ENCODE measurements around the gene FKRP. TPM values are rescaled to one million over a fixed set of nuclear protein-coding genes. Genes with fewer than 3 reads are reported as not detected.
"Not testable (repeated sequence)": the region's sequence is repeated elsewhere in the genome, so short reads cannot be mapped to it uniquely, and the experiment has no call there.

Gene FKRP
- total RNA-seq, 2 experiments from 2014 or later: 15.5 to 18.9 TPM

- Histone ChIP-seq H3K36me3 (ENCODE audit: insufficient read depth, low read length) (peaks cover 12% of the 10 kb centered on the region; the same call in 1 of the 2 replicates), H2AFZ (ENCODE audit: low read length) (no peak overlapping the region), H3K27ac (ENCODE audit: low read depth, low read length, poor library complexity, severe bottlenecking) (no peak overlapping the region), H4K20me1 (ENCODE audit: insufficient read depth, low read length) (no peaks in the 10 kb centered on the region), H3K9me3 (ENCODE audit: low read length) (no peaks in the 10 kb centered on the region), H3K4me2 (ENCODE audit: low read length) (no peak overlapping the region), H3K9me2 (ENCODE audit: insufficient read depth, low read length) (no peaks in the 10 kb centered on the region), H3K4me1 (ENCODE audit: insufficient read depth, low read length, poor library complexity, severe bottlenecking) (no peaks in the 10 kb centered on the region), H3K4me3 (ENCODE audit: low read depth, low read length, poor library complexity, severe bottlenecking) (no peak overlapping the region), H3K79me2 (ENCODE audit: insufficient read depth, low read depth, low read length) (no peaks in the 10 kb centered on the region)
- DNase-seq (ENCODE audit: low spot score): no peak
- intact Hi-C loops (cut with micrococcal nuclease; ENCODE audit: unreplicated experiment): loop anchor here (5.0 kb wide), 2 partner anchors 62 to 232 kb away; no protein-coding TSS in a partner anchor
- TF ChIP-seq EZH2phosphoT487 (IDR thresholded peaks at IDR 0.05; ENCODE audit: borderline replicate concordance, low read depth, low read length) (no peak), CTCF (conservative IDR thresholded peaks at IDR 0.05; ENCODE audit: low read length) (no peak)
- BruUV-seq (replicated peaks): no TSS peak
- CTCF ChIA-PET (ENCODE audit: unreplicated experiment): no interaction called here
- POLR2A ChIA-PET: no interaction called here
Observed at GRCh38 chr19:46759817-46760333, 14.0 kb downstream of the FKRP start.

- Histone ChIP-seq H3K36me3 (ENCODE audit: insufficient read depth, low read length) (peaks cover 12% of the 10 kb centered on the region; the same call in 1 of the 2 replicates), H3K4me2 (ENCODE audit: low read length) (no peak overlapping the region), H2AFZ (ENCODE audit: low read length) (no peak overlapping the region), H3K9me2 (ENCODE audit: insufficient read depth, low read length) (no peaks in the 10 kb centered on the region), H3K27ac (ENCODE audit: low read depth, low read length, poor library complexity, severe bottlenecking) (no peak overlapping the region), H4K20me1 (ENCODE audit: insufficient read depth, low read length) (no peaks in the 10 kb centered on the region), H3K4me1 (ENCODE audit: insufficient read depth, low read length, poor library complexity, severe bottlenecking) (no peaks in the 10 kb centered on the region), H3K9me3 (ENCODE audit: low read length) (no peaks in the 10 kb centered on the region), H3K4me3 (ENCODE audit: low read depth, low read length, poor library complexity, severe bottlenecking) (no peak overlapping the region), H3K79me2 (ENCODE audit: insufficient read depth, low read depth, low read length) (no peaks in the 10 kb centered on the region)
- intact Hi-C loops (cut with micrococcal nuclease; ENCODE audit: unreplicated experiment): no loop called here
- ChIA-PET POLR2A (no interaction called here), CTCF (ENCODE audit: unreplicated experiment) (no interaction called here)
- no TSS peak for BruUV-seq (replicated peaks)
- no peak for TF ChIP-seq EZH2phosphoT487 (IDR thresholded peaks at IDR 0.05; ENCODE audit: borderline replicate concordance, low read depth, low read length)
- no peak for DNase-seq (ENCODE audit: low spot score)
Observed at GRCh38 chr19:46760363-46760762, 14.5 kb downstream of the FKRP start.

GRCh38 chr19:46760897-46761296 lies 15.0 kb downstream of the FKRP start:
- intact Hi-C loops (cut with micrococcal nuclease; ENCODE audit: unreplicated experiment); DNase-seq (ENCODE audit: low spot score); H2AFZ ChIP-seq (ENCODE audit: low read length); H3K9me3 ChIP-seq (ENCODE audit: low read length); POLR2A ChIA-PET; BruUV-seq (replicated peaks); H4K20me1 ChIP-seq (ENCODE audit: insufficient read depth, low read length); H3K4me1 ChIP-seq (ENCODE audit: insufficient read depth, low read length, poor library complexity, severe bottlenecking); H3K27ac ChIP-seq (ENCODE audit: low read depth, low read length, poor library complexity, severe bottlenecking); H3K4me2 ChIP-seq (ENCODE audit: low read length); H3K9me2 ChIP-seq (ENCODE audit: insufficient read depth, low read length); H3K79me2 ChIP-seq (ENCODE audit: insufficient read depth, low read depth, low read length); CTCF ChIA-PET (ENCODE audit: unreplicated experiment); H3K4me3 ChIP-seq (ENCODE audit: low read depth, low read length, poor library complexity, severe bottlenecking): not testable (repeated sequence)
- H3K36me3 ChIP-seq (ENCODE audit: insufficient read depth, low read length): peaks cover 12% of the 10 kb centered on the region; the same call in 1 of the 2 replicates

GRCh38 chr19:46761418-46761831 lies 15.6 kb downstream of the FKRP start:
- Histone ChIP-seq H4K20me1 (ENCODE audit: insufficient read depth, low read length) (no peaks in the 10 kb centered on the region), H3K4me2 (ENCODE audit: low read length) (no peak overlapping the region), H2AFZ (ENCODE audit: low read length) (no peak overlapping the region), H3K4me3 (ENCODE audit: low read depth, low read length, poor library complexity, severe bottlenecking) (no peak overlapping the region), H3K36me3 (ENCODE audit: insufficient read depth, low read length) (peaks cover 12% of the 10 kb centered on the region; the same call in 1 of the 2 replicates), H3K79me2 (ENCODE audit: insufficient read depth, low read depth, low read length) (no peaks in the 10 kb centered on the region), H3K9me2 (ENCODE audit: insufficient read depth, low read length) (no peaks in the 10 kb centered on the region), H3K9me3 (ENCODE audit: low read length) (no peaks in the 10 kb centered on the region), H3K4me1 (ENCODE audit: insufficient read depth, low read length, poor library complexity, severe bottlenecking) (no peaks in the 10 kb centered on the region), H3K27ac (ENCODE audit: low read depth, low read length, poor library complexity, severe bottlenecking) (no peak overlapping the region)
- intact Hi-C loops (cut with micrococcal nuclease; ENCODE audit: unreplicated experiment): no loop called here
- DNase-seq (ENCODE audit: low spot score): no peak
- TF ChIP-seq EZH2phosphoT487 (IDR thresholded peaks at IDR 0.05; ENCODE audit: borderline replicate concordance, low read depth, low read length) (no peak), CTCF (conservative IDR thresholded peaks at IDR 0.05; ENCODE audit: low read length) (no peak)
- POLR2A ChIA-PET: no interaction called here
- CTCF ChIA-PET (ENCODE audit: unreplicated experiment): interaction anchor here (0.6 kb wide), 1 partner anchor 50 kb away, joined by 3 read pairs; no protein-coding TSS in a partner anchor
- no TSS peak for BruUV-seq (replicated peaks)
